Liver (tissue), 9 donors: ENCODE results near the gene TTYH1. TPM values are rescaled to one million over a fixed set of nuclear protein-coding genes. Genes with fewer than 3 reads are reported as not detected.

Source experiments
- DNase-seq: peaks from one replicate; pipeline ENCODE4 v3.0.0-alpha.2; 2017; ENCODE audit warnings: low spot score
- H3K27ac ChIP-seq, 2 donors: one replicate each; pipeline ENCODE4 v1.7.0; 2013; ENCODE audit warnings: inconsistent platforms in 2 of 2, low read length in 2 of 2, control low read depth in 1 of 2, low read depth in 1 of 2, mild to moderate bottlenecking in 1 of 2
- H3K27me3 ChIP-seq, 4 donors: one replicate each; pipeline versions ENCODE4 v1.6.1 to v1.7.0; 2013; ENCODE audit warnings: low read length in 3 of 4, inconsistent platforms in 1 of 4, mild to moderate bottlenecking in 1 of 4, moderate library complexity in 1 of 4; ENCODE audit not compliant: control insufficient read depth in 4 of 4, insufficient read depth in 4 of 4
- H3K36me3 ChIP-seq, 4 donors: one replicate each; pipeline versions ENCODE4 v1.6.1 to v1.7.0; 2013; ENCODE audit warnings: low read length in 3 of 4, mild to moderate bottlenecking in 3 of 4, low read depth in 1 of 4, moderate library complexity in 1 of 4; ENCODE audit not compliant: control insufficient read depth in 4 of 4, insufficient read depth in 3 of 4
- H3K4me1 ChIP-seq, 4 donors: one replicate each; pipeline versions ENCODE4 v1.6.1 to v1.7.0; 2013; ENCODE audit warnings: low read length in 3 of 4, mild to moderate bottlenecking in 3 of 4, moderate library complexity in 1 of 4; ENCODE audit not compliant: control insufficient read depth in 4 of 4, insufficient read depth in 4 of 4
- H3K4me3 ChIP-seq, 3 donors: one replicate each; pipeline versions ENCODE4 v1.6.1 to v1.7.0; 2013; ENCODE audit warnings: low read length in 3 of 3, control low read depth in 1 of 3, low read depth in 1 of 3, mild to moderate bottlenecking in 1 of 3
- H3K9ac ChIP-seq, 2 donors: one replicate each; pipeline ENCODE4 v1.7.0; 2013; ENCODE audit warnings: low read length in 2 of 2, mild to moderate bottlenecking in 2 of 2, moderate library complexity in 2 of 2, control low read depth in 1 of 2, low read depth in 1 of 2
- H3K9me3 ChIP-seq, 4 donors: one replicate each; pipeline versions ENCODE4 v1.6.1 to v1.7.0; 2013; ENCODE audit warnings: low read length in 3 of 4; ENCODE audit not compliant: control insufficient read depth in 4 of 4
- ATF3 ChIP-seq: IDR thresholded peaks from 2 replicates; pipeline ENCODE4 v1.6.1; 2016; ENCODE audit warnings: antibody characterized with exemption
- EGR1 ChIP-seq, 2 donors: IDR thresholded peaks; 2 replicates each; pipeline ENCODE4 v1.6.1; 2016 to 2018; ENCODE audit warnings: antibody characterized with exemption in 2 of 2, low read depth in 2 of 2
- FOXA2 ChIP-seq: IDR thresholded peaks from 2 replicates; pipeline ENCODE4 v1.6.1; 2016; ENCODE audit warnings: antibody characterized with exemption
- GABPA ChIP-seq, 2 donors: IDR thresholded peaks in 1 of 2; conservative IDR thresholded peaks in 1 of 2; 2 replicates each; pipeline ENCODE4 v1.6.1; 2016; ENCODE audit warnings: antibody characterized with exemption in 2 of 2, mild to moderate bottlenecking in 1 of 2, moderate library complexity in 1 of 2
- HNF4A ChIP-seq, 2 donors: conservative IDR thresholded peaks; 2 replicates each; pipeline ENCODE4 v1.6.1; 2016; ENCODE audit warnings: antibody characterized with exemption in 2 of 2, mild to moderate bottlenecking in 2 of 2
- HNF4G ChIP-seq: IDR thresholded peaks from 2 replicates; pipeline ENCODE4 v1.6.1; 2016; ENCODE audit warnings: antibody characterized with exemption
- JUND ChIP-seq, 2 donors: IDR thresholded peaks; 2 replicates each; pipeline ENCODE4 v1.6.1; 2016; ENCODE audit warnings: antibody characterized with exemption in 2 of 2
- NR2F2 ChIP-seq: IDR thresholded peaks from 2 replicates; pipeline ENCODE4 v1.6.1; 2016; ENCODE audit warnings: antibody characterized with exemption
- RAD21 ChIP-seq, 2 donors: IDR thresholded peaks; 2 replicates each; pipeline ENCODE4 v1.6.1; 2016; ENCODE audit warnings: antibody characterized with exemption in 2 of 2, mild to moderate bottlenecking in 2 of 2
- REST ChIP-seq: IDR thresholded peaks from 2 replicates; pipeline ENCODE4 v1.6.1; 2016; ENCODE audit warnings: antibody characterized with exemption, mild to moderate bottlenecking
- RXRA ChIP-seq, 2 donors: IDR thresholded peaks; 2 replicates each; pipeline ENCODE4 v1.6.1; 2017 to 2018; ENCODE audit warnings: antibody characterized with exemption in 2 of 2, mild to moderate bottlenecking in 1 of 2
- SP1 ChIP-seq: IDR thresholded peaks from 2 replicates; pipeline ENCODE4 v1.6.1; 2018; ENCODE audit warnings: antibody characterized with exemption, mild to moderate bottlenecking
- TAF1 ChIP-seq: conservative IDR thresholded peaks from 2 replicates; pipeline ENCODE4 v1.6.1; 2016; ENCODE audit warnings: antibody characterized with exemption, mild to moderate bottlenecking
- YY1 ChIP-seq: IDR thresholded peaks from 2 replicates; pipeline ENCODE4 v1.6.1; 2016; ENCODE audit warnings: antibody characterized with exemption, mild to moderate bottlenecking
- WGBS: extraction: QIAGEN DNeasy Blood & Tissue Kit; methylation state at CpG from one replicate; pipeline ENCODE4 v1.1.7; 2013; 5-methylcytosine and 5-hydroxymethylcytosine counted together
- polyA plus RNA-seq, 2 donors: library from polyadenylated mRNA; stranded (reverse) in 1 of 2; unstranded in 1 of 2; fragments of 200-250 nt in 1 of 2; fragments of >200 nt in 1 of 2; fragmentation: Nextera tagmentation in 1 of 2; extraction: Ambion mirVana in 1 of 2; gene quantifications; one replicate each; pipeline versions ENCODE4 v1.2.1 to v1.2.3, GENCODE V29; 2013 to 2015
- total RNA-seq, 2 donors: library from RNA; depleted of rRNA; stranded (reverse); fragments of >200 nt; gene quantifications; one replicate each; pipeline ENCODE4 v1.2.3, GENCODE V29; 2014
- TF ChIP-seq, protein P1 (sequence below): fragments of 150-350 bp; IDR thresholded peaks from 2 replicates; pipeline ENCODE4 v1.5.1; 2017; ENCODE audit warnings: improper control_type of control experiment, low read depth, low read length; ENCODE audit not compliant: missing input control
- TF ChIP-seq, protein P2 (sequence below): IDR thresholded peaks from 2 replicates; pipeline ENCODE4 v1.6.1; 2016; ENCODE audit warnings: antibody characterized with exemption
- TF ChIP-seq, protein P3 (sequence below): IDR thresholded peaks from 2 replicates; pipeline ENCODE4 v1.6.1; 2016; ENCODE audit warnings: antibody characterized with exemption
- donor health status: healthy.
- donor health status: healthy.
- donor health status: healthy.
- donor health status: healthy.
- donor health status: healthy.

Gene TTYH1
- total and polyA plus RNA-seq, 4 donors = 0.28 to 1.1 (median 0.61) TPM

GRCh38 chr19:54390942-54391577, 24.2 kb upstream of the TTYH1 start:
- no peaks in the 10 kb centered on the region for H3K9me3 ChIP-seq
- DNase-seq = peak; percentile 45
- H3K9ac ChIP-seq = no peak overlapping the region
- H3K27ac ChIP-seq = no peak overlapping the region
- no peaks in the 10 kb centered on the region for H3K36me3 ChIP-seq
- no peaks in the 10 kb centered on the region for H3K4me1 ChIP-seq
- no peak overlapping the region for H3K4me3 ChIP-seq
- peaks cover 0 to 2% (median 2%) of the 10 kb centered on the region in 4 donors for H3K27me3 ChIP-seq
- WGBS = 29% methylated on average over 7 of the region's 7 CpGs
- no peak for TF ChIP-seq HNF4G
- TF ChIP-seq FOXA2 = no peak
- TF ChIP-seq JUND (IDR thresholded peaks at IDR 0.05) = no peak
- no peak for TF ChIP-seq GABPA (IDR thresholded peaks at IDR 0.05 in 1 of 2, conservative IDR thresholded peaks at IDR 0.05 in 1 of 2)
- TF ChIP-seq HNF4A (conservative IDR thresholded peaks at IDR 0.05) = no peak
- TF ChIP-seq NR2F2 = no peak
- TF ChIP-seq YY1 = no peak
- peak; percentile 72 to 79 for TF ChIP-seq RAD21 (IDR thresholded peaks at IDR 0.05)
- TF ChIP-seq, protein P1, sequence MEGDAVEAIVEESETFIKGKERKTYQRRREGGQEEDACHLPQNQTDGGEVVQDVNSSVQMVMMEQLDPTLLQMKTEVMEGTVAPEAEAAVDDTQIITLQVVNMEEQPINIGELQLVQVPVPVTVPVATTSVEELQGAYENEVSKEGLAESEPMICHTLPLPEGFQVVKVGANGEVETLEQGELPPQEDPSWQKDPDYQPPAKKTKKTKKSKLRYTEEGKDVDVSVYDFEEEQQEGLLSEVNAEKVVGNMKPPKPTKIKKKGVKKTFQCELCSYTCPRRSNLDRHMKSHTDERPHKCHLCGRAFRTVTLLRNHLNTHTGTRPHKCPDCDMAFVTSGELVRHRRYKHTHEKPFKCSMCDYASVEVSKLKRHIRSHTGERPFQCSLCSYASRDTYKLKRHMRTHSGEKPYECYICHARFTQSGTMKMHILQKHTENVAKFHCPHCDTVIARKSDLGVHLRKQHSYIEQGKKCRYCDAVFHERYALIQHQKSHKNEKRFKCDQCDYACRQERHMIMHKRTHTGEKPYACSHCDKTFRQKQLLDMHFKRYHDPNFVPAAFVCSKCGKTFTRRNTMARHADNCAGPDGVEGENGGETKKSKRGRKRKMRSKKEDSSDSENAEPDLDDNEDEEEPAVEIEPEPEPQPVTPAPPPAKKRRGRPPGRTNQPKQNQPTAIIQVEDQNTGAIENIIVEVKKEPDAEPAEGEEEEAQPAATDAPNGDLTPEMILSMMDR = peak; percentile 64
- TF ChIP-seq TAF1 = no peak

GRCh38 chr19:54391589-54392061, 23.6 kb upstream of the TTYH1 start:
- WGBS = 30% methylated on average over 4 of the region's 4 CpGs
- no peaks in the 10 kb centered on the region for H3K36me3 ChIP-seq
- no peaks in the 10 kb centered on the region for H3K4me1 ChIP-seq
- no peak for DNase-seq
- TF ChIP-seq, protein P2, sequence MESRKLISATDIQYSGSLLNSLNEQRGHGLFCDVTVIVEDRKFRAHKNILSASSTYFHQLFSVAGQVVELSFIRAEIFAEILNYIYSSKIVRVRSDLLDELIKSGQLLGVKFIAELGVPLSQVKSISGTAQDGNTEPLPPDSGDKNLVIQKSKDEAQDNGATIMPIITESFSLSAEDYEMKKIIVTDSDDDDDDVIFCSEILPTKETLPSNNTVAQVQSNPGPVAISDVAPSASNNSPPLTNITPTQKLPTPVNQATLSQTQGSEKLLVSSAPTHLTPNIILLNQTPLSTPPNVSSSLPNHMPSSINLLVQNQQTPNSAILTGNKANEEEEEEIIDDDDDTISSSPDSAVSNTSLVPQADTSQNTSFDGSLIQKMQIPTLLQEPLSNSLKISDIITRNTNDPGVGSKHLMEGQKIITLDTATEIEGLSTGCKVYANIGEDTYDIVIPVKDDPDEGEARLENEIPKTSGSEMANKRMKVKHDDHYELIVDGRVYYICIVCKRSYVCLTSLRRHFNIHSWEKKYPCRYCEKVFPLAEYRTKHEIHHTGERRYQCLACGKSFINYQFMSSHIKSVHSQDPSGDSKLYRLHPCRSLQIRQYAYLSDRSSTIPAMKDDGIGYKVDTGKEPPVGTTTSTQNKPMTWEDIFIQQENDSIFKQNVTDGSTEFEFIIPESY = no peak
- TF ChIP-seq, protein P3, sequence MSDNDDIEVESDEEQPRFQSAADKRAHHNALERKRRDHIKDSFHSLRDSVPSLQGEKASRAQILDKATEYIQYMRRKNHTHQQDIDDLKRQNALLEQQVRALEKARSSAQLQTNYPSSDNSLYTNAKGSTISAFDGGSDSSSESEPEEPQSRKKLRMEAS = no peak
- TF ChIP-seq NR2F2 = no peak
- TF ChIP-seq SP1 = no peak
- no peak overlapping the region for H3K4me3 ChIP-seq
- H3K9me3 ChIP-seq = no peaks in the 10 kb centered on the region
- no peak overlapping the region for H3K27ac ChIP-seq
- no peak overlapping the region for H3K9ac ChIP-seq
- peaks cover 0 to 2% (median 2%) of the 10 kb centered on the region in 4 donors for H3K27me3 ChIP-seq

DNA sequence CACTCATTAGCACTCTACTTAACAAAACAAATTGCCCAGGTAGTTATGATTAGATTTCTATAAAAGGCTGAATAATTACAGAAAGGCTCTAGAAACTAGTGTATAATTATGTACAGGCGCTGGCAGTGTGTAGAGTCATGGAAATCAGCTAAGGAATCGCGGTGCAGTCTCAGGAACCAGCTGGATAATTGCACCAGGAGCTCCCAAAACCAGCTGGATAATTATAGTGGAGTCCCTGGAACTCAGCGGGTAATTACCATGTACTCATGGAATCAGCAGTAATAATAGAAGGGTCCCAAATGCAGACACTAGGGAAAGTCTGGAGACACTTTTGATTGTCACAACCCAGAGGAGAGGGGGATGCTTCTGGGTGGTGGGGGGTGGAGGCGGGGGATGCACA, 23.2 kb upstream of the TTYH1 start:
- no peaks in the 10 kb centered on the region for H3K4me1 ChIP-seq
- no peak overlapping the region for H3K9ac ChIP-seq
- no peak overlapping the region for H3K27ac ChIP-seq
- peaks cover 0 to 2% (median 2%) of the 10 kb centered on the region in 4 donors for H3K27me3 ChIP-seq
- WGBS = 77% methylated on average over 5 of the region's 5 CpGs
- no peak overlapping the region for H3K4me3 ChIP-seq
- H3K9me3 ChIP-seq = no peaks in the 10 kb centered on the region
- DNase-seq = no peak
- H3K36me3 ChIP-seq = no peaks in the 10 kb centered on the region
- TF ChIP-seq TAF1 (no peak), EGR1 (IDR thresholded peaks at IDR 0.05; ENCODE audit: low read depth in 2 of 2) (no peak), ATF3 (no peak), YY1 (no peak), SP1 (no peak), REST (no peak), JUND (IDR thresholded peaks at IDR 0.05) (no peak), RXRA (IDR thresholded peaks at IDR 0.05) (no peak)
- TF ChIP-seq, protein P1 = no peak
